Kidney (tissue), 14 donors: ENCODE results near the gene HMX3. TPM values are rescaled to one million over a fixed set of nuclear protein-coding genes. Genes with fewer than 3 reads are reported as not detected.

Experiments
- DNase-seq, 5 donors: peaks; one replicate each; pipeline ENCODE4 v3.0.0-alpha.2; 2013 to 2020
- FAIRE-seq: peaks from 2 replicates; lab custom pipeline; 2012; peaks lifted over from hg19 to GRCh38; lab: Jason Lieb, UNC
- H3K27ac ChIP-seq, 2 donors: one replicate each; pipeline ENCODE4 v1.7.0; 2013; ENCODE audit warnings: low read depth in 2 of 2, low read length in 2 of 2, inconsistent platforms in 1 of 2
- H3K27me3 ChIP-seq: one replicate; pipeline ENCODE4 v1.7.1; 2013; ENCODE audit warnings: low read length, inconsistent platforms; ENCODE audit not compliant: control insufficient read depth, insufficient read depth
- H3K36me3 ChIP-seq, 3 donors: one replicate each; pipeline versions ENCODE4 v1.7.0 to v1.7.1; 2013; ENCODE audit warnings: low read length in 3 of 3, control low read depth in 1 of 3, inconsistent platforms in 1 of 3; ENCODE audit not compliant: insufficient read depth in 3 of 3, control insufficient read depth in 2 of 3
- H3K4me1 ChIP-seq, 3 donors: one replicate each; pipeline versions ENCODE4 v1.7.0 to v1.7.1; 2013; ENCODE audit warnings: low read length in 3 of 3, inconsistent platforms in 1 of 3, low read depth in 1 of 3; ENCODE audit not compliant: control insufficient read depth in 2 of 3, insufficient read depth in 2 of 3
- H3K4me3 ChIP-seq, 3 donors: one replicate each; pipeline versions ENCODE4 v1.7.0 to v1.8.1; 2013; ENCODE audit warnings: low read length in 3 of 3, control low read depth in 1 of 3, inconsistent platforms in 1 of 3
- H3K9ac ChIP-seq, 3 donors: one replicate each; pipeline versions ENCODE4 v1.7.0 to v1.7.1; 2013; ENCODE audit warnings: low read length in 3 of 3, control low read depth in 1 of 3, inconsistent platforms in 1 of 3
- H3K9me3 ChIP-seq, 3 donors: one replicate each; pipeline versions ENCODE4 v1.7.0 to v1.7.1; 2013; ENCODE audit warnings: low read length in 3 of 3, control low read depth in 1 of 3, inconsistent platforms in 1 of 3; ENCODE audit not compliant: control insufficient read depth in 2 of 3, insufficient read depth in 1 of 3
- intact Hi-C: fragments of 100-400 bp; cut with DNase I; formaldehyde crosslinking; loops from one replicate; pipeline ENCODE4 v1.11.1; 2022
- polyA plus RNA-seq: library from polyadenylated mRNA; stranded (reverse); fragments of 350-450 nt; fragmentation: Illumina TruSeq; extraction: RNeasy Lipid Tissue Mini Kit (QIAGEN cat#74804); gene quantifications from one replicate; pipeline ENCODE4 v1.2.3, GENCODE V29; 2014; ENCODE audit warnings: low read depth, low replicate concordance; ENCODE audit not compliant: insufficient read depth
- total RNA-seq: library from RNA; stranded (reverse); fragmentation: NEBNext Ultra II Directional; extraction: Animal tissue kit (Norgen Biotek cat#: 25700); gene quantifications from one replicate; pipeline ENCODE4 v1.2.1, GENCODE V29; 2021
- TF ChIP-seq, protein P1 (sequence below): IDR thresholded peaks from 3 replicates; pipeline ENCODE4 v1.5.1; 2012; ENCODE audit warnings: mild to moderate bottlenecking, moderate library complexity, borderline replicate concordance; ENCODE audit not compliant: insufficient read depth; ENCODE audit errors: extremely low read depth
- donor health status: control.
- donor health status: control.
- donor health status: control.
- donor health status: control.
- donor health status: control.
- donor health status: DM: yes; HTN: yes; CAD: no.
- donor health status: Normal renal cell carcinoma (clear cell type).

The HMX3 gene
- total and polyA plus RNA-seq, 2 donors from 2014 or later: not detected

GRCh38 chr10:123149162-123149567 is 13.4 kb downstream of the HMX3 start:
- H3K4me1 ChIP-seq: peaks cover 0 to 12% (median 0%) of the 10 kb centered on the region in 3 donors
- no peak overlapping the region for H3K9ac ChIP-seq
- TF ChIP-seq, protein P1, sequence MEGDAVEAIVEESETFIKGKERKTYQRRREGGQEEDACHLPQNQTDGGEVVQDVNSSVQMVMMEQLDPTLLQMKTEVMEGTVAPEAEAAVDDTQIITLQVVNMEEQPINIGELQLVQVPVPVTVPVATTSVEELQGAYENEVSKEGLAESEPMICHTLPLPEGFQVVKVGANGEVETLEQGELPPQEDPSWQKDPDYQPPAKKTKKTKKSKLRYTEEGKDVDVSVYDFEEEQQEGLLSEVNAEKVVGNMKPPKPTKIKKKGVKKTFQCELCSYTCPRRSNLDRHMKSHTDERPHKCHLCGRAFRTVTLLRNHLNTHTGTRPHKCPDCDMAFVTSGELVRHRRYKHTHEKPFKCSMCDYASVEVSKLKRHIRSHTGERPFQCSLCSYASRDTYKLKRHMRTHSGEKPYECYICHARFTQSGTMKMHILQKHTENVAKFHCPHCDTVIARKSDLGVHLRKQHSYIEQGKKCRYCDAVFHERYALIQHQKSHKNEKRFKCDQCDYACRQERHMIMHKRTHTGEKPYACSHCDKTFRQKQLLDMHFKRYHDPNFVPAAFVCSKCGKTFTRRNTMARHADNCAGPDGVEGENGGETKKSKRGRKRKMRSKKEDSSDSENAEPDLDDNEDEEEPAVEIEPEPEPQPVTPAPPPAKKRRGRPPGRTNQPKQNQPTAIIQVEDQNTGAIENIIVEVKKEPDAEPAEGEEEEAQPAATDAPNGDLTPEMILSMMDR: no peak
- FAIRE-seq (no peak), DNase-seq (no peak)
- intact Hi-C loops: no loop called here
- H3K4me3 ChIP-seq: no peak overlapping the region
- peaks cover 70% of the 10 kb centered on the region for H3K27me3 ChIP-seq
- peaks cover 0 to 1% (median 0%) of the 10 kb centered on the region in 3 donors for H3K9me3 ChIP-seq
- H3K36me3 ChIP-seq: no peaks in the 10 kb centered on the region
- H3K27ac ChIP-seq: no peak overlapping the region

GRCh38 chr10:123149568-123150270 is 13.9 kb downstream of the HMX3 start:
- H3K4me3 ChIP-seq: peak overlapping the region in 1 of 3 donors; percentile 34
- FAIRE-seq (no peak), DNase-seq (peak; percentile 60 to 68 (median 62))
- peaks cover 64% of the 10 kb centered on the region for H3K27me3 ChIP-seq
- intact Hi-C loops: no loop called here
- H3K9ac ChIP-seq: no peak overlapping the region
- peaks cover 0 to 1% (median 0%) of the 10 kb centered on the region in 3 donors for H3K9me3 ChIP-seq
- H3K4me1 ChIP-seq: peaks cover 0 to 12% (median 0%) of the 10 kb centered on the region in 3 donors
- TF ChIP-seq, protein P1: no peak
- H3K36me3 ChIP-seq: no peaks in the 10 kb centered on the region
- no peak overlapping the region for H3K27ac ChIP-seq

GRCh38 chr10:123150271-123150985 is 14.7 kb downstream of the HMX3 start:
- Histone ChIP-seq H3K36me3 (no peaks in the 10 kb centered on the region), H3K27ac (no peak overlapping the region), H3K4me1 (peaks cover 0 to 13% (median under 1%) of the 10 kb centered on the region in 3 donors), H3K9me3 (peaks cover 0 to 1% (median 0%) of the 10 kb centered on the region in 3 donors), H3K9ac (no peak overlapping the region), H3K27me3 (peaks cover 58% of the 10 kb centered on the region), H3K4me3 (peak overlapping the region in 1 of 3 donors; percentile 34)
- DNase-seq: peak in 2 of 5 donors; percentile 46 to 64
- intact Hi-C loops: no loop called here
- no peak for FAIRE-seq
- TF ChIP-seq, protein P1: no peak
